HEK293T (cell line): ENCODE measurements around the gene AXIN1.
"Not testable (repeated sequence)": the region's sequence is repeated elsewhere in the genome, so short reads cannot be mapped to it uniquely, and the experiment has no call there.

Experiments
- CTCF ChIA-PET: fragments of 350-600 bp; formaldehyde crosslinking; extraction: SDS; loops from one replicate; lab custom pipeline; 2021; ENCODE audit warnings: antibody characterized with exemption, inconsistent platforms; lab: Yijun Ruan, JAX
- POLR2A ChIA-PET: fragments of 350-600 bp; formaldehyde crosslinking; extraction: SDS; loops from one replicate; lab custom pipeline; 2020; ENCODE audit warnings: antibody characterized with exemption, inconsistent platforms; lab: Yijun Ruan, JAX
- DNase-seq: peaks from one replicate; pipeline ENCODE4 v3.0.0; 2012; ENCODE audit warnings: mixed read lengths; ENCODE audit errors: extremely low spot score
- ARNT ChIP-seq: fragments of 450-650 bp; IDR thresholded peaks from 2 replicates; pipeline ENCODE4 v1.6.1; 2017; ENCODE audit warnings: mild to moderate bottlenecking
- BHLHE40 ChIP-seq: fragments of 450-650 bp; IDR thresholded peaks from 2 replicates; pipeline ENCODE4 v1.6.1; 2016; ENCODE audit warnings: mild to moderate bottlenecking, moderate library complexity, borderline replicate concordance
- CTBP1 ChIP-seq: fragments of 450-650 bp; IDR thresholded peaks from 2 replicates; pipeline ENCODE4 v1.6.1; 2016; ENCODE audit warnings: borderline replicate concordance
- ELF4 ChIP-seq: fragments of 450-650 bp; IDR thresholded peaks from 2 replicates; pipeline ENCODE4 v1.6.1; 2017; ENCODE audit warnings: antibody characterized with exemption
- FOXA1 ChIP-seq: fragments of 450-650 bp; IDR thresholded peaks from 2 replicates; pipeline ENCODE4 v1.6.1; 2016; ENCODE audit warnings: mild to moderate bottlenecking
- FOXK2 ChIP-seq: fragments of 450-650 bp; IDR thresholded peaks from 2 replicates; pipeline ENCODE4 v1.6.1; 2016; ENCODE audit warnings: mild to moderate bottlenecking
- FOXM1 ChIP-seq: fragments of 450-650 bp; IDR thresholded peaks from 2 replicates; pipeline ENCODE4 v1.6.1; 2017; ENCODE audit warnings: mild to moderate bottlenecking, borderline replicate concordance
- HDGF ChIP-seq: fragments of 450-650 bp; IDR thresholded peaks from 2 replicates; pipeline ENCODE4 v1.6.1; 2017; ENCODE audit warnings: antibody characterized with exemption, borderline replicate concordance
- L3MBTL2 ChIP-seq: fragments of 450-650 bp; conservative IDR thresholded peaks from 2 replicates; pipeline ENCODE4 v1.6.1; 2016; ENCODE audit warnings: mild to moderate bottlenecking
- LEF1 ChIP-seq: fragments of 450-650 bp; IDR thresholded peaks from 2 replicates; pipeline ENCODE4 v1.6.1; 2017; ENCODE audit warnings: mild to moderate bottlenecking, borderline replicate concordance
- NFRKB ChIP-seq: fragments of 450-650 bp; IDR thresholded peaks from 2 replicates; pipeline ENCODE4 v1.6.1; 2016; ENCODE audit warnings: mild to moderate bottlenecking, moderate library complexity
- PKNOX1 ChIP-seq: fragments of 450-650 bp; IDR thresholded peaks from 2 replicates; pipeline ENCODE4 v1.6.1; 2016
- SP1 ChIP-seq: fragments of 450-650 bp; IDR thresholded peaks from 2 replicates; pipeline ENCODE4 v1.6.1; 2017
- SUZ12 ChIP-seq: fragments of 450-650 bp; IDR thresholded peaks from 2 replicates; pipeline ENCODE4 v1.6.1; 2016; ENCODE audit warnings: mild to moderate bottlenecking
- TARDBP ChIP-seq: fragments of 450-650 bp; IDR thresholded peaks from 2 replicates; pipeline ENCODE4 v1.6.1; 2016
- ZNF384 ChIP-seq: fragments of 450-650 bp; IDR thresholded peaks from 2 replicates; pipeline ENCODE4 v1.6.1; 2016

Gene AXIN1

GRCh38 chr16:270381-271255 is 81.9 kb downstream of the AXIN1 start:
- TF ChIP-seq HDGF (no peak), TARDBP (no peak), ELF4 (no peak), BHLHE40 (no peak), SUZ12 (no peak), FOXK2 (no peak), SP1 (no peak), CTBP1 (no peak), ARNT (no peak), LEF1 (no peak), FOXA1 (no peak), L3MBTL2 (no peak), FOXM1 (no peak), NFRKB (no peak), PKNOX1 (no peak), ZNF384 (no peak)
- ChIA-PET POLR2A (no interaction called here), CTCF (interaction anchor here (0.6 kb wide), 1 partner anchor 29 kb away, joined by 4 read pairs; no protein-coding TSS in a partner anchor)
- DNase-seq: no peak

DNA sequence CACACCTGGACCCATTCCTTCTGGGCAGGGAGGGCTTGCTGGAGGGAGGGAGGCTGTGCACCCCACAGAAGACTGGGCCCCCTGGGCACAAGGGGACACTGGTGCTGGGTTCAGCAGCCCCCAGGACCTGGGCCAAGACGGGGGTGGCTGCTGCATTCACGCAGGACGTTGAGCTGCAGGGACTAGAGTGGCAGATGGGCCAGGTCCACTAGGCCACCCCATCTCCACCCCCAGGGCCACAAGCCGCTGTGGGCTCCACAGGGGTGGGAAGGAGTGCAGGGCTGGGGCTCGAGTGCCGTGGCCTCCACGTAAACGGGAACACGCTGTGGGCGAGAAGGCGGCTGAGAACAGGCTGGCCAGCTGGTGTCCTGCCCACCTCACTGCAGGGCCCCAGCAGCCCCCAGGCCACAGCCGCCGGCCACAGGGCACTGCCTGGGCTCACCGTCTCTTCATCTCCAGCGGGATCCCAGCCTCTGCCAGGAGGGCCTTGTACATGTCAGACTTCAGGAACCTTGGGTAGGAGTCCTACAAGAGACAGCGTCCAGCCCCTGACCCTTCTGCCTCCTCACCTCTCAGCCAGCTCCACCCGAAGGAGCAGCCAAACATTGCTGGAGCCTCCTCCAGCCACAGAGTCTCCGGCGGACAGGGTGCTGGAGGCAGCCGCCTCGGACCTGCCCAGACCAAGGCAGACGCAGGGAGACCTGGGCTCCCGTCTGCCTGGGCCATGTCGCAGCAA is 83.3 kb downstream of the AXIN1 start:
- POLR2A ChIA-PET: no interaction called here
- DNase-seq: no peak
- TF ChIP-seq PKNOX1: no peak
- no peak for TF ChIP-seq BHLHE40
- TF ChIP-seq SUZ12: no peak
- no peak for TF ChIP-seq ZNF384
- TF ChIP-seq SP1: no peak
- TF ChIP-seq L3MBTL2: no peak
- TF ChIP-seq NFRKB: no peak
- TF ChIP-seq ELF4: no peak
- no peak for TF ChIP-seq ARNT
- no peak for TF ChIP-seq FOXA1
- no peak for TF ChIP-seq HDGF
- no peak for TF ChIP-seq FOXK2
- no peak for TF ChIP-seq CTBP1
- TF ChIP-seq LEF1: no peak
- TF ChIP-seq FOXM1: no peak
- TF ChIP-seq TARDBP: no peak
- CTCF ChIA-PET: interaction anchor here (0.6 kb wide), 1 partner anchor 28 kb away, joined by 4 read pairs; no protein-coding TSS in a partner anchor

GRCh38 chr16:268141-269053 is 84.1 kb downstream of the AXIN1 start:
- ChIA-PET CTCF (no interaction called here), POLR2A (no interaction called here)
- no peak for DNase-seq
- TF ChIP-seq BHLHE40 (no peak), TARDBP (no peak)

GRCh38 chr16:267562-267961 is 85.0 kb downstream of the AXIN1 start:
- CTCF ChIA-PET, DNase-seq, POLR2A ChIA-PET: not testable (repeated sequence)

GRCh38 chr16:266258-267164 is 86.0 kb downstream of the AXIN1 start:
- POLR2A ChIA-PET: no interaction called here
- TF ChIP-seq BHLHE40 (no peak), FOXM1 (no peak), SUZ12 (no peak), PKNOX1 (no peak), ZNF384 (no peak), TARDBP (no peak), NFRKB (no peak), FOXA1 (no peak), L3MBTL2 (no peak), CTBP1 (no peak), HDGF (no peak), SP1 (no peak), FOXK2 (no peak), ARNT (no peak), LEF1 (no peak), ELF4 (no peak)
- DNase-seq: no peak
- CTCF ChIA-PET: no interaction called here
